ENCODE data around the gene CLDN3.
A peak's percentile ranks its signal among the peaks of the same experiment; 100 is the strongest.

CLDN3 gene

GRCh38 chr7:73741600-73741999 lies 28.5 kb downstream of the CLDN3 start:
- DNase-seq = no peak
- H3K4me2 ChIP-seq (ENCODE audit: insufficient read depth, low read length) = no peak overlapping the region
- no peak for TF ChIP-seq EZH2 (IDR thresholded peaks at IDR 0.05; ENCODE audit: borderline replicate concordance, low read depth, low read length, severe bottlenecking)
- TF ChIP-seq, protein P1, sequence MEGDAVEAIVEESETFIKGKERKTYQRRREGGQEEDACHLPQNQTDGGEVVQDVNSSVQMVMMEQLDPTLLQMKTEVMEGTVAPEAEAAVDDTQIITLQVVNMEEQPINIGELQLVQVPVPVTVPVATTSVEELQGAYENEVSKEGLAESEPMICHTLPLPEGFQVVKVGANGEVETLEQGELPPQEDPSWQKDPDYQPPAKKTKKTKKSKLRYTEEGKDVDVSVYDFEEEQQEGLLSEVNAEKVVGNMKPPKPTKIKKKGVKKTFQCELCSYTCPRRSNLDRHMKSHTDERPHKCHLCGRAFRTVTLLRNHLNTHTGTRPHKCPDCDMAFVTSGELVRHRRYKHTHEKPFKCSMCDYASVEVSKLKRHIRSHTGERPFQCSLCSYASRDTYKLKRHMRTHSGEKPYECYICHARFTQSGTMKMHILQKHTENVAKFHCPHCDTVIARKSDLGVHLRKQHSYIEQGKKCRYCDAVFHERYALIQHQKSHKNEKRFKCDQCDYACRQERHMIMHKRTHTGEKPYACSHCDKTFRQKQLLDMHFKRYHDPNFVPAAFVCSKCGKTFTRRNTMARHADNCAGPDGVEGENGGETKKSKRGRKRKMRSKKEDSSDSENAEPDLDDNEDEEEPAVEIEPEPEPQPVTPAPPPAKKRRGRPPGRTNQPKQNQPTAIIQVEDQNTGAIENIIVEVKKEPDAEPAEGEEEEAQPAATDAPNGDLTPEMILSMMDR (IDR thresholded peaks at IDR 0.05; ENCODE audit: borderline replicate concordance, extremely low read depth, low read length, poor library complexity, severe bottlenecking) = no peak

DNA sequence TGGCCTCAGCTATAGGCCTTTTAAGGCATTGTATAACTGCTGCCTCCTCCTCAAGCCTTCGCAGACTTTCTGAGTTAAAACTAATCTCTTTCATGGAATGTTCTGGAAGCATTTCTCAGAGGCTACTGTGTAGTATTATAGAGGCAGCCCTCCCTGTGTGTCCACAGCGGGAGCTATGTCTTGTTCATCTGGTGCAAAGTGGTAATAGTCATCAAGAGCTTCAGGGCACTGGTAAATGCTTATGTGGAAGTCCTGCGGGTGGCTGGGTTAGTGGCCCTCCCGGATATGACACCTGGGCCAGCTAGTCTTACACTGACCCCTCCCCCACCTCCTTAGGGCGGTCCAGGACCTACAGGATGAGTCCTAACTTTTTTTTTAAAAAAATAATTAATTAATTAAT lies 29.3 kb downstream of the CLDN3 start:
- Histone ChIP-seq H3K79me2 (ENCODE audit: insufficient read depth, low read length) (peaks cover 12% of the 10 kb centered on the region), H3K9me3 (ENCODE audit: insufficient read depth, low read length, severe bottlenecking) (no peaks in the 10 kb centered on the region), H3K4me1 (ENCODE audit: insufficient read depth, low read length) (peaks cover 21% of the 10 kb centered on the region), H4K20me1 (ENCODE audit: insufficient read depth, low read length) (peaks cover 18% of the 10 kb centered on the region), H3K4me2 (ENCODE audit: insufficient read depth, low read length) (no peak overlapping the region), H3K36me3 (ENCODE audit: insufficient read depth, low read length) (peaks cover 16% of the 10 kb centered on the region), H3K9ac (ENCODE audit: low read depth, low read length) (no peak overlapping the region), H3K4me3 (ENCODE audit: low read depth in 1 of 2, low read length in 2 of 2) (no peak overlapping the region), H3K27ac (ENCODE audit: low read length) (no peak overlapping the region), H2AFZ (ENCODE audit: low read depth, low read length) (no peak overlapping the region), H3K27me3 (ENCODE audit: insufficient read depth, low read length, poor library complexity) (no peaks in the 10 kb centered on the region)
- TF ChIP-seq, protein P1 (IDR thresholded peaks at IDR 0.05; ENCODE audit: borderline replicate concordance, extremely low read depth, low read length, poor library complexity, severe bottlenecking) = no peak
- no peak for TF ChIP-seq EZH2 (IDR thresholded peaks at IDR 0.05; ENCODE audit: borderline replicate concordance, low read depth, low read length, severe bottlenecking)
- DNase-seq (no peak), ATAC-seq (ENCODE audit: insufficient read depth, low read depth) (no peak)

More at GRCh38 chr7:73741600-73741999, 28.5 kb downstream of the CLDN3 start:
- no peak for ATAC-seq (ENCODE audit: insufficient read depth, low read depth)
- Histone ChIP-seq H3K36me3 (ENCODE audit: insufficient read depth, low read length) (peaks cover 11% of the 10 kb centered on the region), H3K27me3 (ENCODE audit: insufficient read depth, low read length, poor library complexity) (no peaks in the 10 kb centered on the region), H3K4me3 (ENCODE audit: low read depth in 1 of 2, low read length in 2 of 2) (no peak overlapping the region), H3K4me1 (ENCODE audit: insufficient read depth, low read length) (peaks cover 21% of the 10 kb centered on the region), H3K27ac (ENCODE audit: low read length) (no peak overlapping the region), H3K79me2 (ENCODE audit: insufficient read depth, low read length) (peaks cover 12% of the 10 kb centered on the region), H3K9me3 (ENCODE audit: insufficient read depth, low read length, severe bottlenecking) (no peaks in the 10 kb centered on the region), H4K20me1 (ENCODE audit: insufficient read depth, low read length) (peaks cover 14% of the 10 kb centered on the region), H2AFZ (ENCODE audit: low read depth, low read length) (no peak overlapping the region), H3K9ac (ENCODE audit: low read depth, low read length) (no peak overlapping the region)

DNA sequence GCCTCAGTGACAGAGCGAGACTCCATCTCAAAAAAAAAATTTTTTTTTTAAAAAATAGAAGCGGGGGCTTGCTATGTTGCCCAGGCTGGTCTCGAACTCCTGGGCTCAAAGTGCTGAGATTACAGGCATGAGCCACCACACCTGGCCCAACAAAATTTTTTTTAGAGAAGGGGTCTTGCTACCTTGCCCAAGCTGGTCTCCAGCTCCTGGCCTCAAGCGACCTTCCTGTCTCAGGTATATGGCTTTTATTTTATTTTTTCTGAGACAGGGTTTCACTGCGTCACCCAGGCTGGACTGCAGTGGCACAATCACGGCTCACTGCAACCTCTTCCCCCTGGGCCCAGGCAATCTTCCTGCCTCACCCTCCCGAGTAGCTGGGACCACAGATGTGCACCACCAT lies 29.9 kb downstream of the CLDN3 start:
- Histone ChIP-seq H3K9ac (ENCODE audit: low read depth, low read length) (no peak overlapping the region), H4K20me1 (ENCODE audit: insufficient read depth, low read length) (peaks cover 20% of the 10 kb centered on the region), H3K79me2 (ENCODE audit: insufficient read depth, low read length) (peaks cover 12% of the 10 kb centered on the region), H2AFZ (ENCODE audit: low read depth, low read length) (no peak overlapping the region), H3K4me2 (ENCODE audit: insufficient read depth, low read length) (no peak overlapping the region), H3K4me1 (ENCODE audit: insufficient read depth, low read length) (peaks cover 21% of the 10 kb centered on the region), H3K27me3 (ENCODE audit: insufficient read depth, low read length, poor library complexity) (no peaks in the 10 kb centered on the region), H3K36me3 (ENCODE audit: insufficient read depth, low read length) (peaks cover 18% of the 10 kb centered on the region), H3K27ac (ENCODE audit: low read length) (no peak overlapping the region), H3K4me3 (ENCODE audit: low read depth in 1 of 2, low read length in 2 of 2) (no peak overlapping the region), H3K9me3 (ENCODE audit: insufficient read depth, low read length, severe bottlenecking) (no peaks in the 10 kb centered on the region)
- TF ChIP-seq EZH2 (IDR thresholded peaks at IDR 0.05; ENCODE audit: borderline replicate concordance, low read depth, low read length, severe bottlenecking) = no peak
- TF ChIP-seq, protein P1 (IDR thresholded peaks at IDR 0.05; ENCODE audit: borderline replicate concordance, extremely low read depth, low read length, poor library complexity, severe bottlenecking) = no peak
- ATAC-seq (ENCODE audit: insufficient read depth, low read depth) (no peak), DNase-seq (no peak)

GRCh38 chr7:73739387-73739767 lies 30.7 kb downstream of the CLDN3 start:
- Histone ChIP-seq H3K27ac (ENCODE audit: low read length) (peak overlapping the region; percentile 65), H4K20me1 (ENCODE audit: insufficient read depth, low read length) (peaks cover 20% of the 10 kb centered on the region), H3K27me3 (ENCODE audit: insufficient read depth, low read length, poor library complexity) (no peaks in the 10 kb centered on the region), H3K9me3 (ENCODE audit: insufficient read depth, low read length, severe bottlenecking) (no peaks in the 10 kb centered on the region), H3K79me2 (ENCODE audit: insufficient read depth, low read length) (peaks cover 12% of the 10 kb centered on the region), H3K4me3 (ENCODE audit: low read depth in 1 of 2, low read length in 2 of 2) (peak overlapping the region; percentile 64 to 91; a peak in 3 of 4 replicates), H3K4me1 (ENCODE audit: insufficient read depth, low read length) (peaks cover 28% of the 10 kb centered on the region), H3K9ac (ENCODE audit: low read depth, low read length) (peak overlapping the region; percentile 75), H3K4me2 (ENCODE audit: insufficient read depth, low read length) (peak overlapping the region; percentile 86), H2AFZ (ENCODE audit: low read depth, low read length) (peak overlapping the region; percentile 98), H3K36me3 (ENCODE audit: insufficient read depth, low read length) (peaks cover 18% of the 10 kb centered on the region)
- no peak for TF ChIP-seq EZH2 (IDR thresholded peaks at IDR 0.05; ENCODE audit: borderline replicate concordance, low read depth, low read length, severe bottlenecking)
- TF ChIP-seq, protein P1 (IDR thresholded peaks at IDR 0.05; ENCODE audit: borderline replicate concordance, extremely low read depth, low read length, poor library complexity, severe bottlenecking) = no peak
- ATAC-seq (ENCODE audit: insufficient read depth, low read depth) (no peak), DNase-seq (no peak)

Measured in DND-41 (cell line).